Sigmoid colon (tissue), 7 donors: ENCODE results near the gene PTPRZ1. TPM values are rescaled to one million over a fixed set of nuclear protein-coding genes. Genes with fewer than 3 reads are reported as not detected.

Experiments
- DNase-seq: peaks from one replicate; pipeline ENCODE4 v3.0.0-alpha.2; 2019
- H3K27ac ChIP-seq, 4 donors: fragments of 200-600 bp; sonication (generic); one replicate each; pipeline ENCODE4 v1.5.1; 2016 to 2019; ENCODE audit warnings: mild to moderate bottlenecking in 1 of 4
- H3K27me3 ChIP-seq, 3 donors: fragments of 200-600 bp; sonication (generic); one replicate each; pipeline ENCODE4 v1.5.1; 2019; ENCODE audit warnings: mild to moderate bottlenecking in 1 of 3
- H3K36me3 ChIP-seq, 4 donors: fragments of 200-600 bp; sonication (generic); one replicate each; pipeline ENCODE4 v1.5.1; 2016 to 2019
- H3K4me1 ChIP-seq, 4 donors: fragments of 200-600 bp; sonication (generic); one replicate each; pipeline ENCODE4 v1.5.1; 2017 to 2019
- H3K4me3 ChIP-seq, 4 donors: fragments of 200-600 bp; sonication (generic); one replicate each; pipeline ENCODE4 v1.5.1; 2017 to 2019; ENCODE audit warnings: mild to moderate bottlenecking in 2 of 4, moderate library complexity in 1 of 4
- H3K9me3 ChIP-seq, 4 donors: fragments of 200-600 bp in 3 of 4; sonication (generic) in 3 of 4; one replicate each; pipeline versions ENCODE4 v1.5.1 to v1.6.1; 2013 to 2019
- CTCF ChIP-seq, 4 experiments: fragments of 450-650 bp in 3 of 4; fragments of 200-600 bp in 1 of 4; IDR thresholded peaks; one replicate each; pipeline ENCODE4 v1.5.1; 2016 to 2019; ENCODE audit warnings: antibody characterized with exemption in 4 of 4, mild to moderate bottlenecking in 3 of 4, moderate library complexity in 2 of 4
- EP300 ChIP-seq, 4 donors: sonication (generic); formaldehyde crosslinking; IDR thresholded peaks; one replicate each; pipeline ENCODE4 v1.6.1; 2017; ENCODE audit warnings: antibody characterized with exemption in 4 of 4
- POLR2A ChIP-seq, 2 donors: fragments of 450-650 bp; IDR thresholded peaks; one replicate each; pipeline ENCODE4 v1.6.1; 2016; ENCODE audit warnings: antibody characterized with exemption in 2 of 2, mild to moderate bottlenecking in 2 of 2, moderate library complexity in 2 of 2
- POLR2AphosphoS5 ChIP-seq, 4 donors: sonication (generic); formaldehyde crosslinking; IDR thresholded peaks; one replicate each; pipeline ENCODE4 v1.6.1; 2017; ENCODE audit warnings: antibody characterized with exemption in 4 of 4
- WGBS, 2 donors: extraction: QIAGEN DNeasy Blood & Tissue Kit; methylation state at CpG; one replicate each; pipeline ENCODE4 v1.1.7; 2013; 5-methylcytosine and 5-hydroxymethylcytosine counted together
- intact Hi-C: fragments of 100-400 bp; cut with DNase I; formaldehyde crosslinking; loops from one replicate; pipeline ENCODE4 v1.15.1; 2023
- polyA plus RNA-seq, 3 donors: library from polyadenylated mRNA; stranded (reverse); fragments of 200-250 nt; gene quantifications; one replicate each; pipeline ENCODE4 v1.2.3, GENCODE V29; 2013
- total RNA-seq, 4 donors: library from RNA; depleted of rRNA; stranded (reverse); fragments of >200 nt; gene quantifications; one replicate each; pipeline ENCODE4 v1.1.0, GENCODE V29; 2016
- donor health status: healthy with polysubstance abuse.
- donor health status: Bipolar disorder and iron deficiency.
- donor health status: healthy.

PTPRZ1 gene
- total and polyA plus RNA-seq, 7 donors: under 0.01 to 19.4 (median 6.7) TPM; not detected in 1

- Histone ChIP-seq H3K27ac (no peak overlapping the region), H3K36me3 (no peaks in the 10 kb centered on the region), H3K4me3 (no peak overlapping the region), H3K27me3 (no peaks in the 10 kb centered on the region), H3K4me1 (no peaks in the 10 kb centered on the region), H3K9me3 (no peaks in the 10 kb centered on the region)
- intact Hi-C loops: no loop called here
- DNase-seq: no peak
- TF ChIP-seq CTCF (IDR thresholded peaks at IDR 0.05) (no peak), POLR2AphosphoS5 (IDR thresholded peaks at IDR 0.05) (no peak), EP300 (IDR thresholded peaks at IDR 0.05) (no peak), POLR2A (IDR thresholded peaks at IDR 0.05) (no peak)
- WGBS, 2 donors: 66 to 74% methylated on average over 4 of the region's 4 CpGs
Observed at GRCh38 chr7:121862591-121862990, 10.4 kb upstream of the PTPRZ1 start.

GRCh38 chr7:121871188-121871587 lies 1.8 kb upstream of the PTPRZ1 start:
- DNase-seq: no peak
- Histone ChIP-seq H3K36me3 (no peaks in the 10 kb centered on the region), H3K4me3 (no peak overlapping the region), H3K4me1 (peaks cover 0 to 18% (median 9%) of the 10 kb centered on the region in 4 donors), H3K27ac (no peak overlapping the region), H3K9me3 (peaks cover 0 to 2% (median 0%) of the 10 kb centered on the region in 4 donors), H3K27me3 (peaks cover 2 to 34% (median 18%) of the 10 kb centered on the region in 3 donors)
- intact Hi-C loops: no loop called here
- no peak for TF ChIP-seq EP300 (IDR thresholded peaks at IDR 0.05)
- no peak for TF ChIP-seq POLR2AphosphoS5 (IDR thresholded peaks at IDR 0.05)
- no peak for TF ChIP-seq POLR2A (IDR thresholded peaks at IDR 0.05)

GRCh38 chr7:121873289-121874194 lies 581 bp downstream of the PTPRZ1 start:
- peaks cover 0 to 2% (median 0%) of the 10 kb centered on the region in 4 donors for H3K9me3 ChIP-seq
- no peak for DNase-seq
- 1 to 2% methylated on average over 51 of the region's 51 CpGs for WGBS, 2 donors
- intact Hi-C loops: no loop called here
- H3K4me1 ChIP-seq: peaks cover 0 to 18% (median 9%) of the 10 kb centered on the region in 4 donors
- peak overlapping the region; percentile 15 to 53 (median 50) for H3K4me3 ChIP-seq
- peaks cover 2 to 34% (median 18%) of the 10 kb centered on the region in 3 donors for H3K27me3 ChIP-seq
- TF ChIP-seq EP300 (IDR thresholded peaks at IDR 0.05): no peak
- TF ChIP-seq POLR2AphosphoS5 (IDR thresholded peaks at IDR 0.05): no peak
- TF ChIP-seq POLR2A (IDR thresholded peaks at IDR 0.05): no peak
- TF ChIP-seq CTCF (IDR thresholded peaks at IDR 0.05): no peak
- H3K36me3 ChIP-seq: no peaks in the 10 kb centered on the region
- H3K27ac ChIP-seq: peak overlapping the region in 3 of 4 donors; percentile 21 to 38 (median 38)

GRCh38 chr7:121874298-121874697 lies 1.3 kb downstream of the PTPRZ1 start:
- no peaks in the 10 kb centered on the region for H3K36me3 ChIP-seq
- TF ChIP-seq EP300 (IDR thresholded peaks at IDR 0.05) (no peak), POLR2AphosphoS5 (IDR thresholded peaks at IDR 0.05) (no peak), POLR2A (IDR thresholded peaks at IDR 0.05) (no peak), CTCF (IDR thresholded peaks at IDR 0.05) (no peak)
- H3K4me1 ChIP-seq: peaks cover 0 to 18% (median 9%) of the 10 kb centered on the region in 4 donors
- 24 to 30% methylated on average over 9 of the region's 9 CpGs for WGBS, 2 donors
- intact Hi-C loops: no loop called here
- H3K27me3 ChIP-seq: peaks cover 2 to 34% (median 18%) of the 10 kb centered on the region in 3 donors
- no peak for DNase-seq
- peak overlapping the region in 3 of 4 donors; percentile 48 to 53 (median 51) for H3K4me3 ChIP-seq
- peaks cover 0 to 2% (median 0%) of the 10 kb centered on the region in 4 donors for H3K9me3 ChIP-seq
- H3K27ac ChIP-seq: no peak overlapping the region

GRCh38 chr7:121875203-121875602 lies 2.2 kb downstream of the PTPRZ1 start:
- TF ChIP-seq POLR2A (IDR thresholded peaks at IDR 0.05) (no peak), EP300 (IDR thresholded peaks at IDR 0.05) (no peak), CTCF (IDR thresholded peaks at IDR 0.05) (no peak), POLR2AphosphoS5 (IDR thresholded peaks at IDR 0.05) (no peak)
- Histone ChIP-seq H3K27ac (no peak overlapping the region), H3K9me3 (peaks cover 0 to 2% (median 0%) of the 10 kb centered on the region in 4 donors), H3K4me1 (peaks cover 0 to 18% (median 9%) of the 10 kb centered on the region in 4 donors), H3K4me3 (no peak overlapping the region), H3K27me3 (peaks cover 2 to 34% (median 18%) of the 10 kb centered on the region in 3 donors), H3K36me3 (no peaks in the 10 kb centered on the region)
- DNase-seq: no peak
- intact Hi-C loops: no loop called here
